Neural cell (in vitro differentiated cells): ENCODE results near the gene WDR7. TPM values are rescaled to one million over a fixed set of nuclear protein-coding genes. Genes with fewer than 3 reads are reported as not detected.

Experiments used
- H2AFZ ChIP-seq: fragments of 200-600, 300-800 bp; sonication (generic), shearing (Covaris generic); 2 replicates; pipeline ENCODE4 v1.6.0; 2014; ENCODE audit warnings: low read depth, mild to moderate bottlenecking, antibody characterized with exemption, low read length, moderate library complexity
- H3F3A ChIP-seq: fragments of 200-600 bp; shearing (Covaris generic); 2 replicates; pipeline ENCODE4 v1.6.1; 2016; ENCODE audit warnings: mild to moderate bottlenecking, moderate library complexity, mixed read lengths, antibody characterized with exemption, low read length; ENCODE audit not compliant: insufficient read depth, poor library complexity, severe bottlenecking
- H3K27ac ChIP-seq: fragments of 200-600, 300-800 bp; sonication (generic), shearing (Covaris generic); 2 replicates; pipeline ENCODE4 v1.5.1; 2014; ENCODE audit warnings: mild to moderate bottlenecking, low read length, moderate library complexity
- H3K27me3 ChIP-seq: fragments of 300-800, 200-600 bp; sonication (generic), shearing (Covaris generic); 2 replicates; pipeline ENCODE4 v1.6.0; 2014; ENCODE audit warnings: mild to moderate bottlenecking, low read depth, low read length, moderate library complexity; ENCODE audit not compliant: insufficient read depth
- H3K36me3 ChIP-seq: fragments of 300-800, 200-600 bp; sonication (generic), shearing (Covaris generic); 2 replicates; pipeline ENCODE4 v1.5.1; 2014; ENCODE audit warnings: mild to moderate bottlenecking, antibody characterized with exemption, low read length, moderate library complexity; ENCODE audit not compliant: insufficient read depth
- H3K4me2 ChIP-seq: fragments of 300-800, 200-600 bp; sonication (generic), shearing (Covaris generic); 2 replicates; pipeline ENCODE4 v1.6.0; 2014; ENCODE audit warnings: mild to moderate bottlenecking, low read length
- H3K4me3 ChIP-seq: fragments of 300-800, 200-600 bp; sonication (generic), shearing (Covaris generic); 2 replicates; pipeline ENCODE4 v1.5.1; 2014; ENCODE audit warnings: mild to moderate bottlenecking, low read length, moderate library complexity
- H3K79me2 ChIP-seq: fragments of 200-600 bp; shearing (Covaris generic); replicated peaks from 2 replicates; pipeline ENCODE4 v1.6.0; 2014; ENCODE audit warnings: mild to moderate bottlenecking, low read length, moderate library complexity; ENCODE audit not compliant: insufficient read depth
- H3K9ac ChIP-seq: fragments of 300-800, 200-600 bp; sonication (generic), shearing (Covaris generic); 2 replicates; pipeline ENCODE4 v1.6.1; 2016; ENCODE audit warnings: mild to moderate bottlenecking, low read length, mixed read lengths
- H3K9me2 ChIP-seq: fragments of 200-600 bp; shearing (Covaris generic); 2 replicates; pipeline ENCODE4 v1.6.1; 2016; ENCODE audit warnings: mild to moderate bottlenecking, low read length, mixed read lengths; ENCODE audit not compliant: insufficient read depth
- H3K9me3 ChIP-seq: fragments of 200-600, 300-800 bp; sonication (generic), shearing (Covaris generic); 2 replicates; pipeline ENCODE4 v1.6.1; 2016; ENCODE audit warnings: mild to moderate bottlenecking, mixed run types, low read length, moderate library complexity, mixed read lengths
- H4K20me1 ChIP-seq: fragments of 200-600 bp; shearing (Covaris generic); 2 replicates; pipeline ENCODE4 v1.6.1; 2016; ENCODE audit warnings: mild to moderate bottlenecking, mixed run types; ENCODE audit not compliant: insufficient read depth
- CTCF ChIP-seq: fragments of 450-650 bp; IDR thresholded peaks from 2 replicates; pipeline ENCODE4 v1.5.1; 2014; ENCODE audit warnings: antibody characterized with exemption, mild to moderate bottlenecking, moderate library complexity; ENCODE audit not compliant: poor library complexity, severe bottlenecking
- EP300 ChIP-seq: fragments of 450-650 bp; conservative IDR thresholded peaks from 2 replicates; pipeline ENCODE4 v1.6.1; 2014; ENCODE audit warnings: antibody characterized with exemption, mild to moderate bottlenecking, moderate library complexity; ENCODE audit not compliant: poor library complexity, severe bottlenecking
- EZH2 ChIP-seq: fragments of 200-600, 300-800 bp; shearing (Covaris generic), sonication (generic); IDR thresholded peaks from 2 replicates; pipeline ENCODE4 v1.6.1; 2014; ENCODE audit warnings: antibody characterized with exemption, low read length, borderline replicate concordance, mild to moderate bottlenecking; ENCODE audit not compliant: insufficient read depth, poor library complexity, severe bottlenecking
- MXI1 ChIP-seq: fragments of 450-650 bp; conservative IDR thresholded peaks from 2 replicates; pipeline ENCODE4 v1.6.1; 2014; ENCODE audit warnings: antibody characterized with exemption, mild to moderate bottlenecking; ENCODE audit not compliant: poor library complexity, severe bottlenecking
- POLR2AphosphoS5 ChIP-seq: IDR thresholded peaks from 2 replicates; pipeline ENCODE4 v1.6.1; 2012
- RAD21 ChIP-seq: fragments of 450-650 bp; conservative IDR thresholded peaks from 2 replicates; pipeline ENCODE4 v1.6.1; 2014; ENCODE audit warnings: antibody characterized with exemption, mild to moderate bottlenecking, moderate library complexity
- REST ChIP-seq: IDR thresholded peaks from 2 replicates; pipeline ENCODE4 v1.6.1; 2012; ENCODE audit warnings: borderline replicate concordance
- SMC3 ChIP-seq: fragments of 450-650 bp; conservative IDR thresholded peaks from 2 replicates; pipeline ENCODE4 v1.6.1; 2014; ENCODE audit warnings: antibody characterized with exemption, mild to moderate bottlenecking, moderate library complexity; ENCODE audit not compliant: poor library complexity
- TAF1 ChIP-seq: IDR thresholded peaks from 2 replicates; pipeline ENCODE4 v1.6.1; 2012; ENCODE audit warnings: low read depth
- polyA plus RNA-seq: library from polyadenylated mRNA; depleted of rRNA; stranded (reverse); fragments of >200 nt; gene quantifications from 2 replicates; pipeline ENCODE4 v1.2.3, GENCODE V29; 2014

WDR7 gene
- polyA plus RNA-seq, 1 donor from 2014 or later = 15.1 TPM

DNA sequence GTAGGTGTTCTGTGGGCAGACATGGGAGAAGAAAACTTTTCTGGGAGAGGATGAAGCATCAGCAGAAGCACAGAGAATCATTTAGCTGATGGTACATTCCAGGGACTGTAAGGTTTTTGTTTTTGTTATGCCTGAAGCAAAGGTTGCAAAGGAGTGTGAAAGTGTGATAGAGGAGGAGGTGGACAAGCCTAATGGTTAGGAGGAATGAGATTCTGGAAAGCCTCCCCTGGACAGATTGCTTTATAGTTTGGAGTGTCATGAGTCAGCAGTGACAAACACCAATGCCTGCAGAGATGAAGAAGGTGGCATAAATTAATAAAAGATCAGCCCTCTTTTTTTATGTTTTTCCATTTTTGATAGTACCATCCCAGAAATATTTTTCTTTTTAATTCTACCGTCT lies 324.1 kb downstream of the WDR7 start:
- Histone ChIP-seq H3K36me3 (no peaks in the 10 kb centered on the region), H3F3A (peaks cover 3% of the 10 kb centered on the region), H2AFZ (no peak overlapping the region), H3K27me3 (no peaks in the 10 kb centered on the region), H3K9me2 (no peaks in the 10 kb centered on the region), H3K4me2 (no peak overlapping the region), H4K20me1 (no peaks in the 10 kb centered on the region), H3K4me3 (no peak overlapping the region), H3K9ac (no peak overlapping the region), H3K79me2 (no peaks in the 10 kb centered on the region), H3K9me3 (no peaks in the 10 kb centered on the region), H3K27ac (no peak overlapping the region)
- no peak for TF ChIP-seq EZH2
- TF ChIP-seq CTCF = no peak
- TF ChIP-seq TAF1 = no peak
- TF ChIP-seq REST = no peak
- TF ChIP-seq POLR2AphosphoS5 = no peak
- TF ChIP-seq RAD21 = no peak
- TF ChIP-seq SMC3 = no peak
- TF ChIP-seq EP300 = no peak
- no peak for TF ChIP-seq MXI1

GRCh38 chr18:56977309-56977708 lies 326.1 kb downstream of the WDR7 start:
- Histone ChIP-seq H3K9ac (no peak overlapping the region), H3K27ac (no peak overlapping the region), H3K4me2 (no peak overlapping the region), H4K20me1 (no peaks in the 10 kb centered on the region), H3F3A (no peaks in the 10 kb centered on the region), H2AFZ (no peak overlapping the region), H3K27me3 (no peaks in the 10 kb centered on the region), H3K4me3 (no peak overlapping the region), H3K9me2 (no peaks in the 10 kb centered on the region), H3K79me2 (no peaks in the 10 kb centered on the region), H3K36me3 (no peaks in the 10 kb centered on the region), H3K9me3 (no peaks in the 10 kb centered on the region)
- TF ChIP-seq MXI1 = no peak
- no peak for TF ChIP-seq RAD21
- no peak for TF ChIP-seq TAF1
- TF ChIP-seq CTCF = no peak
- no peak for TF ChIP-seq REST
- TF ChIP-seq EP300 = no peak
- no peak for TF ChIP-seq EZH2
- no peak for TF ChIP-seq SMC3
- no peak for TF ChIP-seq POLR2AphosphoS5
